HepG2 (cell line): ENCODE measurements around the gene PLEKHH1. TPM values are rescaled to one million over a fixed set of nuclear protein-coding genes. Genes with fewer than 3 reads are reported as not detected.

Source experiments
- ATAC-seq: fragments of 200-7000 bp; cut with Tn5 transposase; 3 replicates; pipeline ENCODE4 v1.9.1; 2020; ENCODE audit warnings: mild to moderate bottlenecking, moderate library complexity
- BruUV-seq: library from RNA; stranded (reverse); fragments of 400-500 nt; replicated peaks from 2 replicates; lab custom pipeline; 2021; lab: Mats Ljungman, UMichigan
- CTCF ChIA-PET: fragments of 300-600 bp; formaldehyde crosslinking; extraction: SDS; loops from one replicate; lab custom pipeline; 2021; ENCODE audit warnings: low total read pairs, inconsistent platforms, low intra/inter-chr PET ratio; lab: Yijun Ruan, JAX
- POLR2A ChIA-PET: fragments of 350-600 bp; sonication (Branson Sonifier 250); formaldehyde crosslinking; loops from one replicate; lab custom pipeline; 2020; ENCODE audit warnings: antibody characterized with exemption, inconsistent platforms; lab: Yijun Ruan, JAX
- DNase-seq: peaks from one replicate; pipeline ENCODE4 v3.0.0-alpha.2; 2015; ENCODE audit warnings: low spot score
- FAIRE-seq: peaks from 3 replicates; lab custom pipeline; 2011; peaks lifted over from hg19 to GRCh38; lab: Jason Lieb, UNC
- H2AFZ ChIP-seq: one replicate; pipeline ENCODE4 v1.6.1; 2011; ENCODE audit warnings: low read length, inconsistent platforms
- H3K27ac ChIP-seq: fragments of 300-600 bp; 3 replicates; pipeline ENCODE4 v1.8.0; 2011; ENCODE audit warnings: mixed run types, mild to moderate bottlenecking, mixed read lengths, low read length, inconsistent platforms; ENCODE audit not compliant: insufficient read depth; ENCODE audit errors: extremely low read length
- H3K27me3 ChIP-seq, 2 experiments: fragments of 200-600 bp in 1 of 2; 2 replicates in 1 of 2; 3 replicates in 1 of 2; pipeline versions ENCODE4 v1.6.0 to v1.8.0; 2011; ENCODE audit warnings: low read length in 2 of 2, mild to moderate bottlenecking in 2 of 2, moderate library complexity in 2 of 2, inconsistent platforms in 1 of 2; ENCODE audit not compliant: insufficient read depth in 2 of 2, control insufficient read depth in 1 of 2
- H3K36me3 ChIP-seq, 2 experiments: fragments of 200-600 bp in 1 of 2; replicated peaks in 1 of 2; 2 replicates in 1 of 2; 3 replicates in 1 of 2; pipeline versions ENCODE4 v1.5.1 to v1.8.0; 2011; ENCODE audit warnings: low read length in 2 of 2, inconsistent platforms in 1 of 2; ENCODE audit not compliant: insufficient read depth in 2 of 2, control insufficient read depth in 1 of 2
- H3K4me1 ChIP-seq: 2 replicates; pipeline ENCODE4 v1.5.1; 2012; ENCODE audit warnings: low read length, inconsistent platforms; ENCODE audit not compliant: insufficient read depth
- H3K4me2 ChIP-seq: 2 replicates; pipeline ENCODE4 v1.6.0; 2011; ENCODE audit warnings: low read depth, low read length, inconsistent platforms
- H3K4me3 ChIP-seq, 3 experiments: fragments of 200-600 bp in 1 of 3; sonication (generic), shearing (Covaris generic) in 1 of 3; replicated peaks in 1 of 3; 2 replicates each; pipeline ENCODE4 v1.5.1; 2011 to 2016; ENCODE audit warnings: low read length in 3 of 3, inconsistent platforms in 2 of 3, low read depth in 2 of 3, mild to moderate bottlenecking in 2 of 3, control low read depth in 1 of 3, mixed read lengths in 1 of 3; ENCODE audit not compliant: insufficient read depth in 1 of 3
- H3K79me2 ChIP-seq: one replicate; pipeline ENCODE4 v1.6.1; 2011; ENCODE audit warnings: low read length, inconsistent platforms; ENCODE audit not compliant: insufficient read depth
- H3K9ac ChIP-seq: 2 replicates; pipeline ENCODE4 v1.6.0; 2011; ENCODE audit warnings: mild to moderate bottlenecking, low read depth, low read length, inconsistent platforms; ENCODE audit not compliant: insufficient read depth
- H3K9me3 ChIP-seq: 2 replicates; pipeline ENCODE4 v1.5.1; 2012; ENCODE audit warnings: mild to moderate bottlenecking, low read length
- H4K20me1 ChIP-seq: 2 replicates; pipeline ENCODE4 v1.6.0; 2011; ENCODE audit warnings: inconsistent platforms, mild to moderate bottlenecking, low read length, moderate library complexity; ENCODE audit not compliant: insufficient read depth
- CEBPG ChIP-seq: IDR thresholded peaks from 2 replicates; pipeline ENCODE4 v1.6.1; 2016
- FIP1L1 ChIP-seq: fragments of 200-400 bp; formaldehyde crosslinking; IDR thresholded peaks from 2 replicates; pipeline ENCODE4 v1.6.1; 2018; ENCODE audit warnings: low read depth, mild to moderate bottlenecking, low read length, moderate library complexity, borderline replicate concordance; ENCODE audit not compliant: insufficient read depth
- HNRNPLL ChIP-seq: fragments of 200-400 bp; formaldehyde crosslinking; IDR thresholded peaks from 2 replicates; pipeline ENCODE4 v1.6.1; 2017; ENCODE audit warnings: mild to moderate bottlenecking, low read depth, low read length; ENCODE audit not compliant: poor library complexity, severe bottlenecking
- KLF6 ChIP-seq: IDR thresholded peaks from 2 replicates; pipeline ENCODE4 v1.8.0; 2016; ENCODE audit warnings: missing biosample characterization, missing genetic modification reagents
- MAZ ChIP-seq, 2 experiments: sonication (generic) in 1 of 2; formaldehyde crosslinking in 1 of 2; IDR thresholded peaks; 2 replicates each; pipeline versions ENCODE4 v1.5.0 to v1.6.1; 2012 to 2020; ENCODE audit warnings: low read depth in 2 of 2, mild to moderate bottlenecking in 2 of 2, borderline replicate concordance in 1 of 2, improper control_type of control experiment in 1 of 2, low read length in 1 of 2, missing genetic modification reagents in 1 of 2, moderate library complexity in 1 of 2
- MTA3 ChIP-seq: sonication (generic); formaldehyde crosslinking; IDR thresholded peaks from 2 replicates; pipeline ENCODE4 v1.4.0; 2020; ENCODE audit warnings: missing genetic modification reagents
- MXI1 ChIP-seq: IDR thresholded peaks from 3 replicates; pipeline ENCODE4 v1.6.1; 2012; ENCODE audit warnings: low read depth, low read length, inconsistent platforms, borderline replicate concordance
- RARA ChIP-seq: IDR thresholded peaks from 2 replicates; pipeline ENCODE4 v1.6.1; 2016; ENCODE audit warnings: missing genetic modification reagents, missing compliant biosample characterization
- RELA ChIP-seq: sonication (generic); formaldehyde crosslinking; IDR thresholded peaks from 2 replicates; pipeline ENCODE4 v1.4.0; 2020; ENCODE audit warnings: missing genetic modification reagents
- REPIN1 ChIP-seq: sonication (generic); formaldehyde crosslinking; IDR thresholded peaks from 2 replicates; pipeline ENCODE4 v1.8.0; 2022; ENCODE audit warnings: missing genetic modification reagents, low read depth, mild to moderate bottlenecking, borderline replicate concordance
- ZBTB3 ChIP-seq: sonication (generic); formaldehyde crosslinking; IDR thresholded peaks from 2 replicates; pipeline ENCODE4 v1.4.0; 2020; ENCODE audit warnings: low read depth, mild to moderate bottlenecking, moderate library complexity, missing genetic modification reagents, borderline replicate concordance
- ZFX ChIP-seq: sonication (generic); formaldehyde crosslinking; IDR thresholded peaks from 2 replicates; pipeline ENCODE4 v1.4.0; 2020; ENCODE audit warnings: mild to moderate bottlenecking, low read depth, missing genetic modification reagents, moderate library complexity
- ZNF333 ChIP-seq: sonication (generic); formaldehyde crosslinking; IDR thresholded peaks from 2 replicates; pipeline ENCODE4 v1.4.0; 2020; ENCODE audit warnings: mild to moderate bottlenecking, missing genetic modification reagents, borderline replicate concordance
- ZNF543 ChIP-seq: sonication (generic); formaldehyde crosslinking; IDR thresholded peaks from 2 replicates; pipeline ENCODE4 v1.4.0; 2020; ENCODE audit warnings: mild to moderate bottlenecking, missing genetic modification reagents
- ZNF549 ChIP-seq: sonication (generic); formaldehyde crosslinking; IDR thresholded peaks from 2 replicates; pipeline ENCODE4 v1.5.0; 2020; ENCODE audit warnings: missing genetic modification reagents
- ZNF75D ChIP-seq: sonication (generic); formaldehyde crosslinking; IDR thresholded peaks from 2 replicates; pipeline ENCODE4 v1.8.1; 2023; ENCODE audit warnings: missing genetic modification reagents, mild to moderate bottlenecking, borderline replicate concordance
- ZNF776 ChIP-seq: sonication (generic); formaldehyde crosslinking; IDR thresholded peaks from 2 replicates; pipeline ENCODE4 v1.4.0; 2020; ENCODE audit warnings: mild to moderate bottlenecking, missing genetic modification reagents
- ZNF883 ChIP-seq: sonication (generic); formaldehyde crosslinking; IDR thresholded peaks from 2 replicates; pipeline ENCODE4 v1.5.1; 2020; ENCODE audit warnings: mild to moderate bottlenecking, missing genetic modification reagents; ENCODE audit errors: not compliant biosample characterization
- ZSCAN31 ChIP-seq: sonication (generic); formaldehyde crosslinking; IDR thresholded peaks from 2 replicates; pipeline ENCODE4 v1.5.0; 2020; ENCODE audit warnings: low read depth, mild to moderate bottlenecking, missing genetic modification reagents
- WGBS: methylation state at CpG from one replicate; pipeline ENCODE4 v1.1.6; 2017; ENCODE audit warnings: low lambda C conversion rate; 5-methylcytosine and 5-hydroxymethylcytosine counted together
- in situ Hi-C: cut with HindIII; loops from 2 replicates; pipeline ENCODE4 v1.10.0; 2017; ENCODE audit warnings: low pct_unique_long_range_greater_than_20kb; ENCODE audit not compliant: extremely low pct_ligation_motif_present
- intact Hi-C: fragments of 100-400 bp; cut with micrococcal nuclease; formaldehyde crosslinking; loops from one replicate; pipeline ENCODE4 v1.10.0; 2022; ENCODE audit not compliant: unreplicated experiment
- polyA plus RNA-seq, 8 experiments: library from polyadenylated mRNA; depleted of rRNA in 3 of 8; stranded (reverse) in 7 of 8; unstranded in 1 of 8; fragments of >200 nt; fragmentation: Illumina TruSeq in 4 of 8; extraction: Trizol in 4 of 8; gene quantifications; 2 replicates each; pipeline versions ENCODE4 v1.2.1 to v1.2.3, GENCODE V29; 2011 to 2016; ENCODE audit warnings: low read depth in 4 of 8, missing spikeins in 1 of 8, mixed read lengths in 1 of 8; ENCODE audit not compliant: insufficient read depth in 1 of 8
- total RNA-seq, 5 experiments: library from RNA; depleted of rRNA; stranded (reverse); fragments of >200 nt; fragmentation: Illumina TruSeq; extraction: Trizol; gene quantifications; 2 replicates each; pipeline ENCODE4 v1.2.3, GENCODE V29; 2016; ENCODE audit warnings: low read depth in 1 of 5
- TF ChIP-seq, protein P1 (sequence below): sonication (generic); formaldehyde crosslinking; IDR thresholded peaks from 2 replicates; pipeline ENCODE4 v1.4.0; 2020; ENCODE audit warnings: mild to moderate bottlenecking, missing genetic modification reagents
- TF ChIP-seq, protein P2 (sequence below): sonication (generic); formaldehyde crosslinking; IDR thresholded peaks from 2 replicates; pipeline ENCODE4 v1.4.0; 2020; ENCODE audit warnings: missing genetic modification reagents
- TF ChIP-seq, protein P3 (sequence below): sonication (generic); formaldehyde crosslinking; IDR thresholded peaks from 2 replicates; pipeline ENCODE4 v1.4.0; 2020; ENCODE audit warnings: missing genetic modification reagents

The PLEKHH1 gene
- total and polyA plus RNA-seq, 2 of the 13 experiments (the other 11 are each of a cell fraction or from before 2014, with no cell fraction given): 8.6 to 15.8 TPM

DNA sequence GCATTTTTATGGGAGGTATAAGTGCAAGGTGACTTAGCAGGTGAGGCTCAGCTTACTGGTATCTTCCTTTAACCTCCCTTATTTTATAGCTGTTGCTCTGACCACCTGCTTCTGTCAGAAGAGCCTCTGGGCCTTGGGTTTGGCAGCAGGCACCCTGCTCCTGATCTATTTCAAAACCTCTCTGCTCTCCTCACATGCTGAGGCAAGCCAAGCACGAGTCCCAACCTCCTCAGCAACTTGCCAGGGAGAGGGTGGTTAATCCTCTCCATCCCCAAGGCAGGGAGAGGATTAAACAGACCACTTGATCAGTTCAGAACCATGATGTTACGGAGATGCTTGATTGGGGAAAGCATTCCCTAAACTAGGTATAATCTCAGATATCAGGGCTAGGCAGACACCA lies 5.4 kb downstream of the PLEKHH1 start (continued):
- TF ChIP-seq ZNF543 (CRISPR knock-in tag): no peak
- no peak for TF ChIP-seq ZNF549 (CRISPR knock-in tag)
- TF ChIP-seq REPIN1 (CRISPR knock-in tag): no peak
- no peak for TF ChIP-seq ZNF333 (CRISPR knock-in tag)
- TF ChIP-seq, protein P1, sequence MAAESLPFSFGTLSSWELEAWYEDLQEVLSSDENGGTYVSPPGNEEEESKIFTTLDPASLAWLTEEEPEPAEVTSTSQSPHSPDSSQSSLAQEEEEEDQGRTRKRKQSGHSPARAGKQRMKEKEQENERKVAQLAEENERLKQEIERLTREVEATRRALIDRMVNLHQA (CRISPR knock-in tag): no peak
- TF ChIP-seq, all 625 proteins: peak for 0

DNA sequence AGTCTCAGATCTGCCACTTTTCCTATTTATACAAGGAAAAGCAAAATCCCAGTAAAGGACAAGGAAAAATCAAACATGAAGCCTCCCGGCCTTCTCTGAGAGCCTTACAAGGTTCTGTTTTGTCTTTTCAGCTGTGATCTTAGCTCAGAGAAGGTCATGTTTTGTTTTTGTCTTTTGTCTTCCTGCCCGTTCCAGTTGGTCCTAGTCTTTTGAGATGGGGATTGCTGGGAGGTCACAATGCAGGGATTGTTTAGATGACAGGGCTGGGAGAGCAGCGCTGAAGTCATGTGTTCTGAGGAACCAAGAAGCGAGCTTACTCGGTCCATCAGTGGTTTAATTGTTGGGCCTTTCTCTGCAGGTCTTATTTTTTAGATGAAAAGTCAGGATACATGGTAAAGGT lies 6.0 kb downstream of the PLEKHH1 start:
- DNase-seq (no peak), FAIRE-seq (no peak), ATAC-seq (no peak)
- intact Hi-C loops (no loop called here), in situ Hi-C loops (no loop called here)
- no peaks in the 10 kb centered on the region for H3K27me3 ChIP-seq
- no peak overlapping the region for H2AFZ ChIP-seq
- peaks cover 2% of the 10 kb centered on the region in 2 experiments; a peak in 1 of 5 replicates for H3K36me3 ChIP-seq
- peaks cover 8% of the 10 kb centered on the region for H3K4me1 ChIP-seq
- 77% methylated on average over 5 of the region's 5 CpGs for WGBS
- no peak overlapping the region for H3K4me2 ChIP-seq
- no TSS peak for BruUV-seq
- H3K9ac ChIP-seq: no peak overlapping the region
- CTCF ChIA-PET: no interaction called here
- H3K79me2 ChIP-seq: no peaks in the 10 kb centered on the region
- no peak overlapping the region for H3K4me3 ChIP-seq
- POLR2A ChIA-PET: no interaction called here
- TF ChIP-seq, protein P2, sequence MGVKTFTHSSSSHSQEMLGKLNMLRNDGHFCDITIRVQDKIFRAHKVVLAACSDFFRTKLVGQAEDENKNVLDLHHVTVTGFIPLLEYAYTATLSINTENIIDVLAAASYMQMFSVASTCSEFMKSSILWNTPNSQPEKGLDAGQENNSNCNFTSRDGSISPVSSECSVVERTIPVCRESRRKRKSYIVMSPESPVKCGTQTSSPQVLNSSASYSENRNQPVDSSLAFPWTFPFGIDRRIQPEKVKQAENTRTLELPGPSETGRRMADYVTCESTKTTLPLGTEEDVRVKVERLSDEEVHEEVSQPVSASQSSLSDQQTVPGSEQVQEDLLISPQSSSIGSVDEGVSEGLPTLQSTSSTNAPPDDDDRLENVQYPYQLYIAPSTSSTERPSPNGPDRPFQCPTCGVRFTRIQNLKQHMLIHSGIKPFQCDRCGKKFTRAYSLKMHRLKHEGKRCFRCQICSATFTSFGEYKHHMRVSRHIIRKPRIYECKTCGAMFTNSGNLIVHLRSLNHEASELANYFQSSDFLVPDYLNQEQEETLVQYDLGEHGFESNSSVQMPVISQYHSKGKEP (CRISPR knock-in tag): no peak
- no peak for TF ChIP-seq ZNF776
- TF ChIP-seq ZBTB3: no peak
- TF ChIP-seq HNRNPLL: no peak
- no peak for TF ChIP-seq KLF6
- no peak for TF ChIP-seq MAZ (IDR thresholded peaks at IDR 0.05; ENCODE audit: borderline replicate concordance, low read depth, low read length)
- no peak for TF ChIP-seq MAZ (CRISPR knock-in tag; IDR thresholded peaks at IDR 0.05; ENCODE audit: low read depth)
- no peak for TF ChIP-seq ZSCAN31 (CRISPR knock-in tag)
- TF ChIP-seq MTA3 (CRISPR knock-in tag): no peak
- TF ChIP-seq ZNF883 (CRISPR knock-in tag): no peak
- no peak for TF ChIP-seq CEBPG
- no peak for TF ChIP-seq ZFX (CRISPR knock-in tag)
- TF ChIP-seq FIP1L1: no peak
- TF ChIP-seq RELA (CRISPR knock-in tag): no peak
- TF ChIP-seq MXI1: no peak
- no peak for TF ChIP-seq RARA (CRISPR knock-in tag)
- TF ChIP-seq ZNF75D (CRISPR knock-in tag): no peak
- TF ChIP-seq, protein P3, sequence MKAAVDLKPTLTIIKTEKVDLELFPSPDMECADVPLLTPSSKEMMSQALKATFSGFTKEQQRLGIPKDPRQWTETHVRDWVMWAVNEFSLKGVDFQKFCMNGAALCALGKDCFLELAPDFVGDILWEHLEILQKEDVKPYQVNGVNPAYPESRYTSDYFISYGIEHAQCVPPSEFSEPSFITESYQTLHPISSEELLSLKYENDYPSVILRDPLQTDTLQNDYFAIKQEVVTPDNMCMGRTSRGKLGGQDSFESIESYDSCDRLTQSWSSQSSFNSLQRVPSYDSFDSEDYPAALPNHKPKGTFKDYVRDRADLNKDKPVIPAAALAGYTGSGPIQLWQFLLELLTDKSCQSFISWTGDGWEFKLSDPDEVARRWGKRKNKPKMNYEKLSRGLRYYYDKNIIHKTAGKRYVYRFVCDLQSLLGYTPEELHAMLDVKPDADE (CRISPR knock-in tag): no peak
- H3K9me3 ChIP-seq: no peaks in the 10 kb centered on the region
- no peaks in the 10 kb centered on the region for H4K20me1 ChIP-seq
- H3K27ac ChIP-seq: no peak overlapping the region
